Measurements from ENCODE around the gene PET100.
A peak's percentile ranks its signal among the peaks of the same experiment; 100 is the strongest.

The PET100 gene

DNA sequence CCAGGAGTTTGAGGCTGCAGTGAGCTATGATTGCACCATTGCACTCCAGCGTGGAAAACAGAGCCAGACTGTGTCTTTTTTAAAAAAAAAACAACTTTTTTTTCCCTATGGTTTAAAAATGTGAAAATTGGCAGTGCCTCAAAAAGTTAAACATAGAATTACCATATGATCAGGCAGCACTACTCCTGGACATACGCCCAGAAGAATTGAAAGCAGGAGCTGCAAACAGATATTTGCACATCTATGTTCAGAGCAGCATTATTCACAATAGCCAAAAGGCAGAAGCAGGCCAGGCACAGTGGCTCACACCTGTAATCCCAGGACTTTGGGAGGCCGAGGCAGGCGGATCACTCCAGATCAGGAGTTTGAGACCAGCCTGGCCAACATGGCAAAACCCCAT lies 35.5 kb downstream of the PET100 start:
- H3K4me3 ChIP-seq (ENCODE audit: low read length): no peak overlapping the region
- no peak for TF ChIP-seq ZNF274 (IDR thresholded peaks at IDR 0.05; ENCODE audit: low read depth, low read length)

DNA sequence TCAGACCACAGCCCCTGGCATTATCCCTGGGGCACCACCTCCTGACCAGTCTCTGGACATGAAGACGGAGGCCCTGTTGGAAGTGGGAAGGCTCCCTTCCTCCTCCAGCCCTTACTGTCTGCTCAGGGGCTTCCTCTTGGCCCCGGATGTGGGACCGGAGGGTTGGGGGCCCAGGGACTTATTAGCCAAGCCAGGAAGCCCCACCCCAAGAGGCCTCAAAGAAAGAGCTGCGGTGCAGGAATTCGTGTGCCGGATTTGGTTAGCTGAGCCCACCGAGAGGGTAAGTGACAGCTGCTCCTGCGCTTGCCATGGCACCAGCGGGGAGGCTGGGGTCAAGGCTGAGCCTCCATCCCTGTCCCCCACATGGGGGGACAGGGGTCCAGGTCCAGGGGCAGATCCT lies 39.2 kb downstream of the PET100 start, which contains the start of gene RETN:
TSS of gene RETN (plus strand) at position 208 of the 400 bp plus-strand sequence. CDS start 278 bp downstream, outside the sequence.
- TF ChIP-seq ZNF274 (IDR thresholded peaks at IDR 0.05; ENCODE audit: low read depth, low read length): no peak
- H3K4me3 ChIP-seq (ENCODE audit: low read length): no peak within 1 kb of the TSS

DNA sequence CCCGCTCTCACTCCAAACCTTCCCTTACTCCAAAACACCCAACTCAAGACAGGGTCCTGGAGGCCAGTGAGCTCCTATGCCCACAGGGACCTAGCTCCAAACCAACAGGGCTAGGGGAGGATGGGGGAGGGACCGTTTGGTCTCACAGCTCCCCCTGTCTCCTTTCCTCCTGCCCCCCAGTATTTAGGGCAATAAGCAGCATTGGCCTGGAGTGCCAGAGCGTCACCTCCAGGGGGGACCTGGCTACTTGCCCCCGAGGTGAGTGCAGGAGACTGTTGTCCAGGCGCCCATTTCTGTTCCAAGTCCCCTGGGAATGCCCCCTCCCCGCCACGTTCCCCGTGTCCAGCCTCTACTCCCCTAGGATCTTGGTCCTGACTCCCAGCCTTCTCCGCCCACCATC lies 40.0 kb downstream of the PET100 start:
- TF ChIP-seq ZNF274 (IDR thresholded peaks at IDR 0.05; ENCODE audit: low read depth, low read length): no peak
- no peak overlapping the region for H3K4me3 ChIP-seq (ENCODE audit: low read length)

DNA sequence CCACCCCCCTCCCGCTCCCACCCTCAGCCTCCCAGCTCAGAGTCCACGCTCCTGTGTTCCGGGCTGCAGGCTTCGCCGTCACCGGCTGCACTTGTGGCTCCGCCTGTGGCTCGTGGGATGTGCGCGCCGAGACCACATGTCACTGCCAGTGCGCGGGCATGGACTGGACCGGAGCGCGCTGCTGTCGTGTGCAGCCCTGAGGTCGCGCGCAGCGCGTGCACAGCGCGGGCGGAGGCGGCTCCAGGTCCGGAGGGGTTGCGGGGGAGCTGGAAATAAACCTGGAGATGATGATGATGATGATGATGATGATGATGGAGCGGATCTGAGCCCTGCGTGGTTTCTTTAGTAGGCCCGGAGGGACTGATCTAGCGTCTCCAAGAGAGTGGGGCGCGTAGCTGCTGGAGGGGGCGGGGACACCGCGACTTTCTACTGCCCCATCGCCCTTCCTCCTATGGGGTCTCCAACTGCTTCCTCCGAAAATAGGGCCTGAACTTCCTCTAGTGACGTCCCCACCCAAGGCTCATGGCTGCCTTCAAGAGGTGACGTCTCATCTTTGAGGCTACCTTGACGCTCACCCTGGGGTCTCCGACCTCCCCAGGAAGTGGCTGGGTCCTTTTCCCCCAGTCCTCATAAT lies 40.7 kb downstream of the PET100 start:
- TF ChIP-seq ZNF274 (IDR thresholded peaks at IDR 0.05; ENCODE audit: low read depth, low read length): no peak
- H3K4me3 ChIP-seq (ENCODE audit: low read length): no peak overlapping the region

DNA sequence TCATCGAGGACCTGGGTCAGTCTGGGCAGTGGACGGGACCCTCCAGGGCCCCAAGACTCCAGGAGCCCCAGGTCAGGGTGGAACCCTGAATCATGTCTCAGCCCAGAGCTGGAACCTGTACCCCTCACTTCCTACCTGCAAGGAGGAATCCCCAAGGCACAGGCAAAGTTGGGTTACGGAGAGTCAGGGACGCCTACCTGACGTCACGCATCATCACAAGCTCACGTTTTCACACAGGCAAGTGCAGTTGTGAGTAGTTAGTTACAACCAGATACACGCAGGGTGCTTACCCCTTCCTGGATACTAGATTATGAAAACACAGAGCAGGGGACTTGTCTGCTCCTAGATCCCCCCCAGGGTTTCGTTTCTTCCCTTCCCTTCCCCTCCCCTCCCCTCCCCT lies 41.2 kb downstream of the PET100 start:
- TF ChIP-seq ZNF274 (IDR thresholded peaks at IDR 0.05; ENCODE audit: low read depth, low read length): no peak
- no peak overlapping the region for H3K4me3 ChIP-seq (ENCODE audit: low read length)

DNA sequence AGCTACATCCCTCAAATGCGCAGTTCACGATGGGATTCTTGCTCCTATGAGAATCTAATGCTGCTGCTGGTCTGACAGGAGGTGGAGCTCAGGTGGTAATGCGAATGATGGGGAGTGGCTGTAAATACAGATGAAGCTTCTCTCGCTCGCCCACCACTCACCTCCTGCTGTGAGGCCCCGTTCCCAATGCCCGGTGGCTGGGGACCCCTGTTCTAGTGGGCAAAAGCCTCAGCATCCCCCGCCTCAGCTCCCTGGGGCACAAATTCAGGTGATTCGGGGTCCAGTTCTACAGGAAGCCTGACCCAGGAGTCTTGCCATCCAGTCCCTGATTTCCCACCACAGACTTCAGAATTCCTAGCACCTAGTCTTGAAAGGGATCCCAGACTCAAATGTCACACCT lies 42.9 kb downstream of the PET100 start:
- TF ChIP-seq ZNF274 (IDR thresholded peaks at IDR 0.05; ENCODE audit: low read depth, low read length): no peak
- no peak overlapping the region for H3K4me3 ChIP-seq (ENCODE audit: low read length)

DNA sequence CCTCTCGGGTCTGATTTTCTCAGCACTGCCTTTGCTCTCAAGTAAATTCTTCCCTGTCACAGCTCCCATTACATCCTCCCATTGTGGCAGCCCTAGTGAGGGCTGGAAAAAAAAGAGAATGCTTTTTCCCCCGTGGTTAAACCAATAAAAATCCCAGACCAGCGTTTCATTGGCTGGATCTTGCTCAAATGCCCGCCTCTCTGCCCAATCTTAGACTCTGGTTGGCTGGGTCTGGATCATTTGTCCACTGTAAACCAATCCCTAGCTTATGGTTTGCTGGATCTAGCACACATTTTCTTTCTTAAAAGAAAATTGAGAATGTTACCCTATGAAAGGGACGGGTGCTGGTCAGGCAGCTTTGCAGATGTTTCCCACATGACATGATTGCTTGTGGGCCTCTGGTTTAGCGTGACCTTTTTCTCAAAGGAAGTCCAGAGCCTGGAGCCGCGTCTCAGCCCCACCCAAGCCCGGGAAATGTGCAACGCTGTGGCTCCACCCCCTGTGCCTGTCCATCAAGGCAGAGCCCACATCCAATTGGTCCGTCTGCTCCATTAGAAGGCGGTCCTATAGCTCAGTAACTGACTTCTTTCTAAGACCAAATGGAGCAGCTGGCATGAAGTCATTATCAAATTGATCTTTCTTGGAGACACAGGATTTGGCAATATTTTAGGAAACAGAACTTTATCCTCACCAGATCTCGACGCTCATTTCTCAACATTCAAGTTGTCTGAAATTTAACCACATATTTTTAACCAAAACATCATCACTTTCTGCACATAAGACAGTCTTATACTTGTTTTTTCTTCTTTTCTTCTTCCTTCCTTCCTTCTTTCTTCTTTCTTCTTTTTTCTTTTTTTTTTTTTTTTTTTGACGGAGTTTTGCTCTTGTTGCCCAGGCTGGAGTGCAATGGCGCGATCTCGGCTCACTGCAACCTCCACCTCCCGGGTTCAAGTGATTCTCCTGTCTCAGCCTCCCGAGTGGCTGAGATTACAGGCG lies 44.7 kb downstream of the PET100 start:
- H3K4me3 ChIP-seq (ENCODE audit: low read length): no peak overlapping the region
- no peak for TF ChIP-seq ZNF274 (IDR thresholded peaks at IDR 0.05; ENCODE audit: low read depth, low read length)

DNA sequence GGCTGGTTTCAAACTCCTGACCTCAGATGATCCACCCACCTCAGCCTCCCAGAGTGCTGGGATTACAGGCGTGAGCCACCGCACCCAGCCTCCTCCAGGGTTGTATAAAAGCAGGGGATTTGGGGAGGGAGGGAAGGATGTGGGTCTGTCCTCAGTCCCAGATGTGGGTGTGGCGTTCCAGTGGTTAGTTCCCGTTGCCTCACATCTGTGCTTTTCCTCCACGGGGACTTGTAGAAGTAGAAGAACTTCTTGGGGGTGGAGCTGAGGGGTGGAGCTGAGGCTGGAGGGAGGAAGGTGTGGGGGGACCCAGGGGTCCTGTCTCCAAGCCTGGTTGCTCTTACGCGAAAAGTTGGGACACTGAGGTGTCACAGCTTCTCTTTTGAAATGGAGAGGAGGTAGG lies 46.8 kb downstream of the PET100 start:
- H3K4me3 ChIP-seq (ENCODE audit: low read length): no peak overlapping the region
- no peak for TF ChIP-seq ZNF274 (IDR thresholded peaks at IDR 0.05; ENCODE audit: low read depth, low read length)

DNA sequence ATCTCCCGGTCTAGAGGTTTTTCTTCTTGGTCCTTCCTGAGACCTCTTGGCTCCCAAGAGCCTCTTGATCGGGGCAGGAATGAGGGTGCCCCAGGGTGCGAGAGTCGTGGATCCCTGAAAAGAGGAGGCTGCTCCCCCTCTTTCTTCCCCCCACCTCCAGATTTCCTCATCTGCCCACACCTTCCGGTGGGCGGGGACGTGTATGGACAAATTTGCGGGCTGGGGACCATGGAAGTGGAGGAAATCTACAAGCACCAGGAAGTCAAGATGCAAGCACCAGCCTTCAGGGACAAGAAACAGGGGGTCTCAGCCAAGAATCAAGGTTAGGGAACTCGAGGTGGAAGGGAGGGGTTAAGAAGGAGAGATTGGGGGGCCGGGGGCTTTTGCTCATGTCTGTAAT lies 47.3 kb downstream of the PET100 start, which contains the start of gene MCEMP1:
TSS of gene MCEMP1 (plus strand) at position 237 of the 400 bp plus-strand sequence. CDS start at position 268, 31 bp downstream.
- no peak for TF ChIP-seq ZNF274 (IDR thresholded peaks at IDR 0.05; ENCODE audit: low read depth, low read length)
- H3K4me3 ChIP-seq (ENCODE audit: low read length): no peak within 1 kb of the TSS

DNA sequence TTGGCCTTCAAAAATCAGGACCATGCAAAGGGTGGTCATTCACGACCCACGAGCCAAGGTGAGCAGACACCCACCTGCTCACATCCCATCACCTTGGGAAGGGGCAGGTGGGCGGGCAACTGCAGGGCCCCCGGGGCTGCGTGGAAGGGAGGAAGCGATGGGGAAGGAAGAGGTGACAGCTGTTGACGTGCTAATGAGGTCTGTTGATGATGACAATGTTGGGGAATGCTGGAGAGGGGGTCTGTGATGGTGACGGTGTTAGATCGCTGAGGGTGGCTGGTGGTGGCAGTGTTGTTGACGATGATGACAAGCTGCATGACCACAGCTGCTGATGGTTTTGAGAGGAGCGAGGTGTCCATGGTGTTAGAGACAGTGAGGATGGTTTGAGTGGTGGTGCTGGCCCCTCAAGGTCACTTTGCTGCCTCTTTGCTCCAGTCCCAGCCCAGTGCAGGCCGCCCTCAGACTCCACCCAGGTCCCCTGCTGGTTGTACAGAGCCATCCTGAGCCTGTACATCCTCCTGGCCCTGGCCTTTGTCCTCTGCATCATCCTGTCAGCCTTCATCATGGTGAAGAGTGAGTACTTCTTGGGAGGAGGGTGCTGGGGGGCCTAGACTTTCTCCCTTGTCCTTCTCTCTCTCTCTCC lies 48.2 kb downstream of the PET100 start:
- H3K4me3 ChIP-seq (ENCODE audit: low read length): no peak overlapping the region
- TF ChIP-seq ZNF274 (IDR thresholded peaks at IDR 0.05; ENCODE audit: low read depth, low read length): no peak

DNA sequence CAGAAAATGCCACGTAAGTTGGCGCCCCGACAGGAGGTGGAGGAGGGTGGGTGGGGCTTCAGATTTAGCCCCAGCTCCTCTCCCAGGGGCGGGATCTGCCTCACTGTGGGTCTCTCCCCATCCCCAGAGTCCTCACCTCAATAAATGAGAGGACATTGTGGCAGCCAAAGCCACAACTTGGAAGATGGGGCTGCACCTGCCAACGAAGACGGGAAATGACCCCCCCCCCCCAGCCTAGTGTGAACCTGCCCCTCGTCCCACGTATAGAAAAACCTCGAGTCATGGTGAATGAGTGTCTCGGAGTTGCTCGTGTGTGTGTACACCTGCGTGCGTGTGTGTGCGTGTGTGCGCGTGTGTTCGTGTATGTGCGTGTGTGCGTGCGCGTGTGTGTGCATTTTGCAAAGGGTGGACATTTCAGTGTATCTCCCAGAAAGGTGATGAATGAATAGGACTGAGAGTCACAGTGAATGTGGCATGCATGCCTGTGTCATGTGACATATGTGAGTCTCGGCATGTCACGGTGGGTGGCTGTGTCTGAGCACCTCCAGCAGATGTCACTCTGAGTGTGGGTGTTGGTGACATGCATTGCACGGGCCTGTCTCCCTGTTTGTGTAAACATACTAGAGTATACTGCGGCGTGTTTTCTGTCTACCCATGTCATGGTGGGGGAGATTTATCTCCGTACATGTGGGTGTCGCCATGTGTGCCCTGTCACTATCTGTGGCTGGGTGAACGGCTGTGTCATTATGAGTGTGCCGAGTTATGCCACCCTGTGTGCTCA lies 49.6 kb downstream of the PET100 start:
- no peak for TF ChIP-seq ZNF274 (IDR thresholded peaks at IDR 0.05; ENCODE audit: low read depth, low read length)
- H3K4me3 ChIP-seq (ENCODE audit: low read length): no peak overlapping the region

DNA sequence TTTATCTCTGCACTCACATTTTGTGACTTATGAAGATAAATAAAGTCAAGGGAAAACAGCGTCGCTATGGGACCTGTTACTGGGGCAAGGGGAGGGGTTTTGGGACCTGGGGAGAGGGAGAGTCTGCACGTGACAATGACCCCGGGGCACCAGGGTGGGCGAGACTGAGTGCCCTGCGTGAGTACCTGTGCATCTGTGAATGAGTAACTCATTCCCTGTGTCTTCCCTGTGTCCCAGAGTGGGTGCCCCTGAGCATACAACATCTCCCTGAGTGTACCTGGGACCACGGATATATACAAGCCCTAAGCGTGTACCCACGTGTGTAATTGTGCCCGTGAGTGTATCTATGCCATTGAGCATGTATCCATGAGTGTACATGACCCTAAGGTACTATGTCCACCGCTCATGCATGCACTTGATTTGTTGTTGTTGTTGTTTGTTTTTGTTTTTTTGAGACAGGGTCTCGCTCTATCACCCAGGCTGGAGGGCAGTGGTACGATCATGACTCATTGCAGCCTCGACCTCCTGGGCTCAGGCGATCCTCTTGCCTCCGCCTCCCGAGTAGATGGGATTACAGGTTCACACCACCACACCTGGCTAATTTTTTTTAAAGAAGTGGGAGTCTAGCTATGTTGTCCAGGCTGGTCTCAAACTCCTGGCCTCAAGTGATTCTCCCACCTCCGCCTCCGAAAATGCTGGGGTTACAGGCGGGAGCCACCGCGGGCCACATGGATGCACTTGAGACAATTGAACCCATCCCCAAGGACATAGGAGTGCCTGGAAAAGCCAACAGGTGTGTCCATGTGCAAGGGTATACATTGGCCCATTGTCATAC lies 50.4 kb downstream of the PET100 start:
- peak overlapping the region; percentile 16; the same call in 1 of the 2 replicates for H3K4me3 ChIP-seq (ENCODE audit: low read length)
- no peak for TF ChIP-seq ZNF274 (IDR thresholded peaks at IDR 0.05; ENCODE audit: low read depth, low read length)

All from GM08714 (cell line).